ENCODE results near the gene C10orf120. TPM values are rescaled to one million over a fixed set of nuclear protein-coding genes. Genes with fewer than 3 reads are reported as not detected.

Gene C10orf120
- total RNA-seq, 1 donor from 2014 or later, result not detected

- no peaks in the 10 kb centered on the region for H3K36me3 Mint-ChIP-seq (ENCODE audit: unreplicated experiment)
- H3K27ac Mint-ChIP-seq (ENCODE audit: unreplicated experiment), result no peak overlapping the region
- no peak for DNase-seq
- H3K4me1 Mint-ChIP-seq (ENCODE audit: low read depth, unreplicated experiment), result no peaks in the 10 kb centered on the region
- no peak for TF ChIP-seq CTCF (IDR thresholded peaks at IDR 0.05; ENCODE audit: partially characterized antibody, unreplicated experiment)
- no peaks in the 10 kb centered on the region for H3K9me3 Mint-ChIP-seq (ENCODE audit: unreplicated experiment)
- H3K27me3 Mint-ChIP-seq (ENCODE audit: unreplicated experiment), result peaks cover 6% of the 10 kb centered on the region
- no peak overlapping the region for H3K4me3 Mint-ChIP-seq (ENCODE audit: unreplicated experiment)
Measured at GRCh38 chr10:122656741-122657140, 42.9 kb downstream of the C10orf120 start.

GRCh38 chr10:122656308-122656705 is 43.3 kb downstream of the C10orf120 start:
- H3K27me3 Mint-ChIP-seq (ENCODE audit: unreplicated experiment), result peaks cover 6% of the 10 kb centered on the region

DNA sequence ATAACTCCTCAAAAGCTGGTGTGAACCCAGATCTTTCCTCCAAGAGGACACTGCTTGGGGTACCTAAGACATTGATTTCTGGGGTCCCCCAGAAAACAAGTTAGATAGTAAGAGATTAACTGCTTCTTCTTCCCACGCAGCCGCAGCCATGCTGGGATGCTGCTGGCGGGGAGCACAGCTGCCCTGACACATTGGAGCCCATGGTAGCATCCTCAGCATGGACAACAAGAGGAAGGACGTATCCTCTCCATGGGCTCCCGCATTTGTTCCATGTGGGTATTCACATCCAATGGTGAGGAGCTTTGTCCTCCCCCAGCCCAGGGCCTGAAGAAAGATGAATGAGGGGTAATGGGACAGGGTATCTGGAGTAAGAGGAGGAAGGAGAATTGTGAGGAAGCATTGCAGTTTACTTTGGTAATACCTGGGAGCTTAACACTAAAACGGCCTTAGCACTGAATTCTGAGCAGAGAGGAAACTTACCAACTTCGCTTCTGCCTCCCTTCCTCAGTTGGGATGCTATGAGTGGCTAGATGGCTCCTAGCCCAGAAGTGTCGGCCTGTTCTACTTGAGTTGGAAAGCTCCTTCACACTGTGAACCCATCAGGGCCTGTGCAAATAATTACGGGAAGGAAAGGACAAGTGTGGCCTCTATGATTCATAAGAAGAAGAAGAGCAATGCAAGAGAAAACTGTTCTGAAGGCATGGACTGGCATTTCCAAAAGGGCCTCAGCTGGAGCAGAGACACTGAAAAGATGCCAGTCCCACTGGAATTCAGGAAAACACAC is 43.9 kb downstream of the C10orf120 start:
- no peak for TF ChIP-seq CTCF (IDR thresholded peaks at IDR 0.05; ENCODE audit: partially characterized antibody, unreplicated experiment)
- no peaks in the 10 kb centered on the region for H3K9me3 Mint-ChIP-seq (ENCODE audit: unreplicated experiment)
- peaks cover 6% of the 10 kb centered on the region for H3K27me3 Mint-ChIP-seq (ENCODE audit: unreplicated experiment)
- H3K36me3 Mint-ChIP-seq (ENCODE audit: unreplicated experiment), result no peaks in the 10 kb centered on the region
- DNase-seq, result no peak
- H3K4me1 Mint-ChIP-seq (ENCODE audit: low read depth, unreplicated experiment), result no peaks in the 10 kb centered on the region
- H3K4me3 Mint-ChIP-seq (ENCODE audit: unreplicated experiment), result no peak overlapping the region
- no peak overlapping the region for H3K27ac Mint-ChIP-seq (ENCODE audit: unreplicated experiment)

More at GRCh38 chr10:122656308-122656705, 43.3 kb downstream of the C10orf120 start:
- Mint-ChIP-seq H3K9me3 (ENCODE audit: unreplicated experiment) (no peaks in the 10 kb centered on the region), H3K36me3 (ENCODE audit: unreplicated experiment) (no peaks in the 10 kb centered on the region), H3K27ac (ENCODE audit: unreplicated experiment) (no peak overlapping the region), H3K4me1 (ENCODE audit: low read depth, unreplicated experiment) (no peaks in the 10 kb centered on the region), H3K4me3 (ENCODE audit: unreplicated experiment) (no peak overlapping the region)
- no peak for TF ChIP-seq CTCF (IDR thresholded peaks at IDR 0.05; ENCODE audit: partially characterized antibody, unreplicated experiment)
- no peak for DNase-seq

- no peak for TF ChIP-seq CTCF (IDR thresholded peaks at IDR 0.05; ENCODE audit: partially characterized antibody, unreplicated experiment)
- Mint-ChIP-seq H3K27ac (ENCODE audit: unreplicated experiment) (no peak overlapping the region), H3K36me3 (ENCODE audit: unreplicated experiment) (no peaks in the 10 kb centered on the region), H3K9me3 (ENCODE audit: unreplicated experiment) (no peaks in the 10 kb centered on the region), H3K27me3 (ENCODE audit: unreplicated experiment) (peaks cover 6% of the 10 kb centered on the region), H3K4me3 (ENCODE audit: unreplicated experiment) (no peak overlapping the region), H3K4me1 (ENCODE audit: low read depth, unreplicated experiment) (no peaks in the 10 kb centered on the region)
- DNase-seq, result no peak
Measured at GRCh38 chr10:122650331-122650730, 49.3 kb downstream of the C10orf120 start.

- no peak for TF ChIP-seq CTCF (IDR thresholded peaks at IDR 0.05; ENCODE audit: partially characterized antibody, unreplicated experiment)
- Mint-ChIP-seq H3K9me3 (ENCODE audit: unreplicated experiment) (no peaks in the 10 kb centered on the region), H3K36me3 (ENCODE audit: unreplicated experiment) (no peaks in the 10 kb centered on the region), H3K27ac (ENCODE audit: unreplicated experiment) (no peak overlapping the region), H3K4me3 (ENCODE audit: unreplicated experiment) (no peak overlapping the region), H3K27me3 (ENCODE audit: unreplicated experiment) (peaks cover 6% of the 10 kb centered on the region), H3K4me1 (ENCODE audit: low read depth, unreplicated experiment) (no peaks in the 10 kb centered on the region)
- no peak for DNase-seq
Measured at GRCh38 chr10:122649903-122650302, 49.7 kb downstream of the C10orf120 start.
